Vagina (tissue), 2 donors: ENCODE data around the gene ZNF253. TPM values are rescaled to one million over a fixed set of nuclear protein-coding genes. Genes with fewer than 3 reads are reported as not detected.
"Not testable (repeated sequence)": the region's sequence is repeated elsewhere in the genome, so short reads cannot be mapped to it uniquely, and the experiment has no call there.

ENCODE experiments used
- DNase-seq, 2 donors: peaks; one replicate each; pipeline ENCODE4 v3.0.0-alpha.2; 2017; ENCODE audit errors: extremely low spot score in 2 of 2
- H3K27ac ChIP-seq: fragments of 200-600 bp; sonication (generic); one replicate; pipeline ENCODE4 v1.5.1; 2019
- H3K27me3 ChIP-seq: fragments of 200-600 bp; sonication (generic); one replicate; pipeline ENCODE4 v1.5.1; 2019
- H3K36me3 ChIP-seq, 2 donors: fragments of 200-600 bp; sonication (generic); one replicate each; pipeline ENCODE4 v1.5.1; 2017 to 2019
- H3K4me1 ChIP-seq: fragments of 200-600 bp; sonication (generic); one replicate; pipeline ENCODE4 v1.5.1; 2019
- H3K4me3 ChIP-seq, 2 donors: fragments of 200-600 bp; sonication (generic); 1 replicate in 1 of 2; 2 replicates in 1 of 2; pipeline ENCODE4 v1.5.1; 2016 to 2019
- H3K9me3 ChIP-seq: fragments of 200-600 bp; sonication (generic); one replicate; pipeline ENCODE4 v1.5.1; 2019
- POLR2A ChIP-seq, 2 donors: fragments of 450-650 bp; IDR thresholded peaks; one replicate each; pipeline ENCODE4 v1.6.1; 2017; ENCODE audit warnings: antibody characterized with exemption in 2 of 2, mild to moderate bottlenecking in 2 of 2, moderate library complexity in 2 of 2
- POLR2AphosphoS5 ChIP-seq, 2 donors: sonication (generic); formaldehyde crosslinking; IDR thresholded peaks; one replicate each; pipeline ENCODE4 v1.9.0; 2017; ENCODE audit warnings: antibody characterized with exemption in 2 of 2, mild to moderate bottlenecking in 2 of 2, low read depth in 1 of 2; ENCODE audit not compliant: insufficient read depth in 1 of 2
- intact Hi-C: fragments of 100-400 bp; cut with DNase I; formaldehyde crosslinking; loops from one replicate; pipeline ENCODE4 v1.15.1; 2023
- total RNA-seq: library from RNA; depleted of rRNA; stranded (reverse); fragments of >200 nt; gene quantifications from one replicate; pipeline ENCODE4 v1.2.3, GENCODE V29; 2016
- TF ChIP-seq, protein P1 (sequence below), 3 experiments: fragments of 450-650 bp in 2 of 3; fragments of 200-600 bp in 1 of 3; sonication (generic) in 1 of 3; IDR thresholded peaks; one replicate each; pipeline ENCODE4 v1.5.1; 2017 to 2019; ENCODE audit warnings: antibody characterized with exemption in 3 of 3, mild to moderate bottlenecking in 2 of 3, moderate library complexity in 2 of 3

ZNF253 gene
- total RNA-seq, 1 donor from 2014 or later, result 4.9 TPM

DNA sequence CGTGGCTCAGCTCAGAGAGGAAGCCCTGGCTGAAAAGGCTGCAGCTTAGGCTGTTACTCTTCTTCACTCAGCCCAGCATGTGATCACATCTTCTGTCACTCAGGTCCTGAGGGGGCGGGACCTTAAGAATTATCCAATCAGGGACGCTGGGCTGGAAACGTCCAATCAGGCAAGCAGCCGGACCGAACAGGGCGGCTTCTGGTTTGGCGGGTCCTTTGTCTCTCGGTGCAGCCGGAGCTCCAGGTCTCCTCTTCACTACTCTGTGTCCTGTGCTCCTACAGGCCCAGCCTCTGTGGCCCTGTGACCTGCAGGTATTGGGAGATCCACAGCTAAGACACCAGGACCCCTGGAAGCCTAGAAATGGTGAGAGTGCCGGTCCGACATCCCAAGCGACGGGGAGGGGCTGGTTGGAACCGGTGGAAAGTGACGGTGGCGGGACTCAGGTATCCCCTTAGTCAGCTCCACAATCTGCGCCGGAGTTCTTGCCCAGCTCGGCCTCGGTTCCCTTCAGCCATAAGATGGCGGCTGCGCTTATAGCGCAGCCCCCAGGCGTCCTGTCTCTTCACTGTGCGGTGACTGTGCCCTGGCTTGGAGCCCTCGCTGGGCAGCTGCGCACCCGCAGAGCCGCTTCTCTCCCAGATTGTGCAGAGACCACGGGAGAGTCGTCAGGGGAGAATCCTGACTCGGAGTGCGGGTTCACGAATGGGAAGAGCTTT is 35.2 kb downstream of the ZNF253 start, which contains the start of gene ZNF93:
ZNF93 (plus strand) TSS at position 218 of the 716 bp plus-strand sequence; CDS start at position 361, 143 bp downstream.
- Histone ChIP-seq H3K4me3 (peak within 1 kb of the TSS; percentile 70 to 86), H3K27me3 (no peaks in the 10 kb centered on the region), H3K27ac (peak within 1 kb of the TSS; percentile 82), H3K9me3 (no peaks in the 10 kb centered on the region), H3K4me1 (peaks cover 13% of the 10 kb centered on the region), H3K36me3 (no peaks in the 10 kb centered on the region)
- intact Hi-C loops, result loop anchor here (10.0 kb wide), 1 partner anchor 1196 kb away; no protein-coding TSS in a partner anchor
- TF ChIP-seq POLR2A (IDR thresholded peaks at IDR 0.05) (peak in 1 of 2 donors; percentile 31), POLR2AphosphoS5 (IDR thresholded peaks at IDR 0.05; ENCODE audit: insufficient read depth in 1 of 2, low read depth in 1 of 2) (peak; percentile 88 to 91)
- TF ChIP-seq, protein P1, sequence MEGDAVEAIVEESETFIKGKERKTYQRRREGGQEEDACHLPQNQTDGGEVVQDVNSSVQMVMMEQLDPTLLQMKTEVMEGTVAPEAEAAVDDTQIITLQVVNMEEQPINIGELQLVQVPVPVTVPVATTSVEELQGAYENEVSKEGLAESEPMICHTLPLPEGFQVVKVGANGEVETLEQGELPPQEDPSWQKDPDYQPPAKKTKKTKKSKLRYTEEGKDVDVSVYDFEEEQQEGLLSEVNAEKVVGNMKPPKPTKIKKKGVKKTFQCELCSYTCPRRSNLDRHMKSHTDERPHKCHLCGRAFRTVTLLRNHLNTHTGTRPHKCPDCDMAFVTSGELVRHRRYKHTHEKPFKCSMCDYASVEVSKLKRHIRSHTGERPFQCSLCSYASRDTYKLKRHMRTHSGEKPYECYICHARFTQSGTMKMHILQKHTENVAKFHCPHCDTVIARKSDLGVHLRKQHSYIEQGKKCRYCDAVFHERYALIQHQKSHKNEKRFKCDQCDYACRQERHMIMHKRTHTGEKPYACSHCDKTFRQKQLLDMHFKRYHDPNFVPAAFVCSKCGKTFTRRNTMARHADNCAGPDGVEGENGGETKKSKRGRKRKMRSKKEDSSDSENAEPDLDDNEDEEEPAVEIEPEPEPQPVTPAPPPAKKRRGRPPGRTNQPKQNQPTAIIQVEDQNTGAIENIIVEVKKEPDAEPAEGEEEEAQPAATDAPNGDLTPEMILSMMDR (IDR thresholded peaks at IDR 0.05), result no peak
- peak; percentile 97 for DNase-seq

DNA sequence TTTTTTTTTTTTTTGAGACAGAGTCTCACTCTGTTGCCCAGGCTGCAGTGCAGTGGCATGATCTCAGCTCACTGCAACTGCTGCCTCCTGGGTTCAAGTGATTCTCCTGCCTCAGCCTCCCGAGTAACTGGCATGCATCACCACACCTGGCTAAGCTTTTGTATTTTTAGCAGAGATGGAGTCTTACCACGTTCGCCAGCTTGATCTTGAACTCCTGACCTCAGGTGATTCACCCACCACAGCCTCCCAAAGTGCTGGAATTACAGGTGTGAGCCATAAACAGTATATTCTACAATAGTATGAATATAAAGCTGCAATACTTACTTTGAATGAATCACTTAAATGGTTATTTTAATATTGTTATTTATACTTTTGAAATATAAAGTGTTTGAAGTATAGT is 41.9 kb downstream of the ZNF253 start:
- H3K9me3 ChIP-seq, H3K36me3 ChIP-seq, DNase-seq, H3K4me1 ChIP-seq, H3K4me3 ChIP-seq, H3K27me3 ChIP-seq, H3K27ac ChIP-seq: not testable (repeated sequence)
- intact Hi-C loops, result loop anchor here (10.0 kb wide), 1 partner anchor 1203 kb away; no protein-coding TSS in a partner anchor

DNA sequence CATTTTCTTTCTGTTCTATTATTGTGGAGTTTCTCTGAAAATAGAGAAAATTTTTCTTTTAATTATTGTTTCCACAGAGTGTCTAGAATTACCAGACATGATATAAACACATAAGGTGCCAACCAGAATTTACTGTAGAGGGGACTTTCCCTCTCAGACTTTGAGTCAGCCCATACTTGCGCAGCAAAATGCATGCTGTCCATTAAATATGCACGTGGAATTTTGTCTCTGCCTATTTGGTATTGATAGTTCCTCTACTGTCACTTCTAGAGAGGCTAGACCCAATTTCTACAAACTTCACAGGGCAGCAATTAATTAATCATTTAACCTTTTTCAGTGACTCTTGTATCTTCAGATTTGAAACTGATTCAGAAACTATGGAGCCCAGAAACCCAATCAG is 44.0 kb downstream of the ZNF253 start:
- Histone ChIP-seq H3K27me3 (no peaks in the 10 kb centered on the region), H3K4me1 (no peaks in the 10 kb centered on the region), H3K27ac (no peak overlapping the region), H3K4me3 (no peak overlapping the region), H3K9me3 (no peaks in the 10 kb centered on the region), H3K36me3 (no peaks in the 10 kb centered on the region)
- TF ChIP-seq, protein P1 (IDR thresholded peaks at IDR 0.05), result no peak
- TF ChIP-seq POLR2A (IDR thresholded peaks at IDR 0.05) (no peak), POLR2AphosphoS5 (IDR thresholded peaks at IDR 0.05; ENCODE audit: insufficient read depth in 1 of 2, low read depth in 1 of 2) (no peak)
- no peak for DNase-seq
- intact Hi-C loops, result loop anchor here (10.0 kb wide), 1 partner anchor 1205 kb away; no protein-coding TSS in a partner anchor

DNA sequence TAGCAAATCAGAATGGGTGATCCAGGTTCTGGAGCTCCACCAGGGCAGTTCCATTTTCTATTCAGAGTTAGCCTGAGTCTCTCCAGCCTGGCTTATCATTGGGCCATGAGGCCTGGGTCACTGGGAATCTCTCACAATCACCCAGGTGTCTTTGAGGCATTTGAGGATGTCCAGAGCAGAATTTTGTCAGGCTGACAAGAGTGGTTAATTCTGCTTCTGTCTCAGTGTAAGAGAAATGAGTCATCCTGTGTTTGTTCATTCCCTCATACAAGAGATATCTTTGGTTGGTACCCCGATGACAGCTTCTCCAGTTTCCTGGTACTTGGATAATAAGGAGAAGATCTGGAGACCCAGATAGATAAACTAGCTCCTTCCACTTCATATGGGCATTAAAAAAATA is 45.5 kb downstream of the ZNF253 start:
- H3K27ac ChIP-seq, result no peak overlapping the region
- no peak for DNase-seq
- intact Hi-C loops, result no loop called here

DNA sequence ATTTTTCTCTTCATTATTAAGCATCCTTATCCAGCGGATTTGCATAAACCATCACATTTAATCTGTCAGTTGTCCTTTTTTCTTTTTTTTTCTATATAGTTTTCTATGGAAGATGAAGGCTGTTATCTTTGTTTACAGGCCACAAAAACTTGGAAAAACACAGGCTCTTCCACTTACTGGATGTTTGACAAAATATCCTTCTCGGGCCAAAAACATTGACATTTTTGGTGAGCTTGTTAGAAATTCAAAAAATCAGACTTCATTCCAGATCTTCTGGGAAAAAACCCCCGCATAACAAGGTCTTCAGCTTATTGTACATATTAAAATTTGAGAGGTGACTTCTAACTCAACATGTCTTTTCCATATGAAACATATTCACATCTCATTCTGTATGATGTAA is 48.9 kb downstream of the ZNF253 start:
- Histone ChIP-seq H3K36me3 (no peaks in the 10 kb centered on the region), H3K9me3 (no peaks in the 10 kb centered on the region), H3K4me1 (no peaks in the 10 kb centered on the region), H3K27me3 (no peaks in the 10 kb centered on the region), H3K4me3 (no peak overlapping the region), H3K27ac (no peak overlapping the region)
- intact Hi-C loops, result no loop called here
- no peak for DNase-seq
- TF ChIP-seq, protein P1 (IDR thresholded peaks at IDR 0.05), result no peak
- TF ChIP-seq POLR2A (IDR thresholded peaks at IDR 0.05) (no peak), POLR2AphosphoS5 (IDR thresholded peaks at IDR 0.05; ENCODE audit: insufficient read depth in 1 of 2, low read depth in 1 of 2) (no peak)

More for the DNA sequence above, 45.5 kb downstream of the ZNF253 start:
- Histone ChIP-seq H3K4me1 (no peaks in the 10 kb centered on the region), H3K9me3 (no peaks in the 10 kb centered on the region), H3K27me3 (no peaks in the 10 kb centered on the region), H3K4me3 (no peak overlapping the region), H3K36me3 (no peaks in the 10 kb centered on the region)
- TF ChIP-seq POLR2A (IDR thresholded peaks at IDR 0.05), result no peak
- TF ChIP-seq, protein P1 (IDR thresholded peaks at IDR 0.05), result no peak
- TF ChIP-seq POLR2AphosphoS5 (IDR thresholded peaks at IDR 0.05; ENCODE audit: insufficient read depth in 1 of 2, low read depth in 1 of 2), result no peak
